ENCODE measurements around the gene HOXB4. TPM values are rescaled to one million over a fixed set of nuclear protein-coding genes. Genes with fewer than 3 reads are reported as not detected.

Gene HOXB4
- polyA plus RNA-seq (2014; cell fraction: cytosol; rRNA removed): not detected in 2 replicates
- polyA plus RNA-seq (2014; cell fraction: nucleus; rRNA removed): not detected in 2 replicates

DNA sequence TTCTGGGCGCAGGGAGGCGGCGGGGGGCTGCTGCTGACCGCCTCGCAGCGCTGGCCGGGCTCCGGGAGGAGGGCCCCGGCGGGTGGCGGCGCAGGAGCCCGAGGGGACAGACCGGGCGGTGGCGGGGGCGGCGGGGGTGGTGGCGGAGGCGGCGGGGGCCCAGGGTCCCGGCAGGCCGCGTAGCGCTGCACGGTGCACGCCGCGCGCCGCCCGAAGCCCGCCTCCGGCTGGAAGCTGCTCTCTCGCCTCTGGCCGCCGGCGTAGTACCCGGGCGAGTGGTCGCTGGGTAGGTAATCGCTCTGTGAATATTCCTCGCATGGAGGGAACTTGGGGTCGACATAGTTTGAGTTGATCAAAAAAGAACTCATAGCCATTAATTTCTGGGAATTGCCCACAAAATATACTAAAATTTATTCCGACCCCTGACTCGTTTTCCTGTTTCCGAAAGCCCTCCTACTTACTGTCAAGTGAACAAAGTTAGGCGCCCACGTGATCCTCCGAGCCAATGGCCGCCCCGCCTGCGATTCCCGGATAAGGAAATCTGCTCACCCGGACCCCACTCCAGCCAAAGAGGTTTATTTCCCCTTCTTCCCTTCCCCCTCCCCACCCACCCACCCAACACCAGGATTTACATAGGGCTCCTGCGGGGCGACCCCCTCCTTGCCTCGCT, at the start of gene HOXB4:
TSS of gene HOXB4 (minus strand) at position 405 of the 670 bp plus-strand sequence. CDS start at position 374, 31 bp downstream.
- DNase-seq (ENCODE audit: low spot score): no peak

DNA sequence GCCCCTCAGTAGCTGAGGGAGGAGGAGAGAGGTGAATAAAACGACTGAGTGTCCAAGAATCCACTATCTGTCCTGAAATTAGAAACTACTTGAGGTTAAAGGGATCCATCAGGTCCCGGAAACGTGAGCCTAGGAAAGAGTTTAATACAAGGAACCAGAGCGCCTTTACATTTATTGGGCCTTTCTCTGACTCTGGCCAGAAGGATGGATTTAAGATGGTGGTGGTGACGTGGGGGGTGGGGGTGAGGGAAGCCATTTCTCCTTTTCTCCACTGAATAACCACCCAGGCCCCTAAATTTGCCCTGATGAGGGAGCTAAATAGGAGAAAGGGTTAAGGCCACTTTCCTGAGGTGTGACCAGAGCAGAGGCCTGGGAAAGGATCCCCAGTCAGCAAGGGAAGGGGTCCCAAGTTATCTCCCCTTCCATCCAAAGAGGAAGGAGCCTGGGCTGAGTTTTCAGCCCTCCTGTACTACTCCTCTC, 49.0 kb upstream of the HOXB4 start:
- DNase-seq (ENCODE audit: low spot score): no peak

DNA sequence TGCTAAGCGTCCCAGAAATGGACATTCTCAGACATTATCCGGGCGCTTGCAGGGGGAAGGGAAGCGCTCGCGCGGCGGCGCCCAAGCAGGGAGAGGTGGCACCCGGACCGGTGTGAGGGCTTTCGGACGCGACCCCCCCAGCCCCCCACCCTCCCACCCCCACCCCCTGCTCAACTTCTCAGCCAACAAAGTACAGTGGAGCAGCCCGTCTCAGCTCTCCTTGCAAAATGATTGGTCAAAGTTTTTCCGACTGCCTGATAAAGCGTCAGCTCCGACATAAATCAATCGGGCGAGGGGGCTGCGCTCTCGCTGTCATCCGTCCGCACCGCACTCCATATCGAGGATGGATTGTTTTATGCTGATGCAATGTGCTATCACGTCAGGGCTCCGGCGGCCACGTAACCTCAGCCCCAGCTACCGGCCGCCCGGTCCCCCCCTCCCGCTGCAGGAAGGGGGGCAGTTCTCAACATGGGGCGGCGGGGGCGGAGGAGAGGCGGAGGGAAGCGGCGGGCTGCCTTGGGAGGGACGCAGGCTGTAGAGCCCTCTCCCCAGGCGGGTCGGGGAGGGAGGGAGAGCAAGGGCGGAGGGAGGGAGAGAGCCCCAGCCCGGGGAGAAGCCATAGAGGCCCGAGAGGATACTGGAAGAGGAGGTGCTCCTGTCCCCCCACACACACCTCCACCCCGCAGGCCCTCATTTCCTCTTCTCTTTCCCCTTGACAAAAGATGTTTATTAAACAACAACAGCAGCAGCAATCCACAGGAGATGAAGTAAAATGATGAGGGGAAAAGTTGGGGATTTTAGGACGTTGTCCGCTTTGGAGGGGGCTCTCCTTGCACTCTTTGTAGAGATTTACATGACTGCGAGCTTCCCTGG, 48.3 kb upstream of the HOXB4 start, which contains the start of gene HOXB9:
TSS of gene HOXB9 (minus strand) at position 114 of the 873 bp plus-strand sequence. CDS start at position 25, 89 bp downstream.
- DNase-seq (ENCODE audit: low spot score): no peak

DNA sequence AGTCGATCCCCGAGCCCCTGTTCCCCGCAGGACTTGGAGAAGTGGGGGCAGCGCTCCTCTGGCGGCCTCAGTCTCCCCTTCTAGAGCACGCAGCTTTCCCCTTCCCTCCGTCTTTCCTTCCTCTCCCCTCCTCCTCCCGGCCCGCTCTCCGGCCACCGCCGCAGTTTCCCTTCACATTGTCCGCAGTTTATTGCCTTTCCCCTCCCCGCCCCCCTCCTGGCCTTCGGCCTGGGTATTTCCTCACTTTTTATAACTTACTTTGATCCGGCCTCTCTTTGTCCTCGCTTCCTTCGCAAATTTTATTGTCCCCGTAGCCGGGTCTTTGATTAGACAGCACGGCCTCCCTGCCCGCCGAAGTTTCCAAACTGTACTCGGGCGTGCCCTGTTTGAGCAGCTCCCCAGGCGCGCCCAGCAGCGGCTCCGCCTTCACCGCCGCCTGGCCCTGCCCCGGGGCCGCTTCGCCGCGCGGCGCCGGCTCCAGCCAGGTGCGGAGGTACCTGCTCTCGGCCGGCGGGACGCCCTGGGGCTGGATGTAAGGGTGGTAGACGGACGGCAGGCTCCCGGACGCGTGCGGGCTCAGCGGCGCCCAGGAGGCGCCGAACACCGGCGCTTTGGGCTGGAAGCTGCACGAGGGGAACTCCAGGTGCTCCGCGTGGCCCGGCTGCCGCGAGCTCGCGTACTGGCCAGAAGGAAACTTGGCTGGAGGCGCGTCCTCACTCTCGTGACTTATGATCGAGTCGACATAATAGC, 47.5 kb upstream of the HOXB4 start:
- no peak for DNase-seq (ENCODE audit: low spot score)

DNA sequence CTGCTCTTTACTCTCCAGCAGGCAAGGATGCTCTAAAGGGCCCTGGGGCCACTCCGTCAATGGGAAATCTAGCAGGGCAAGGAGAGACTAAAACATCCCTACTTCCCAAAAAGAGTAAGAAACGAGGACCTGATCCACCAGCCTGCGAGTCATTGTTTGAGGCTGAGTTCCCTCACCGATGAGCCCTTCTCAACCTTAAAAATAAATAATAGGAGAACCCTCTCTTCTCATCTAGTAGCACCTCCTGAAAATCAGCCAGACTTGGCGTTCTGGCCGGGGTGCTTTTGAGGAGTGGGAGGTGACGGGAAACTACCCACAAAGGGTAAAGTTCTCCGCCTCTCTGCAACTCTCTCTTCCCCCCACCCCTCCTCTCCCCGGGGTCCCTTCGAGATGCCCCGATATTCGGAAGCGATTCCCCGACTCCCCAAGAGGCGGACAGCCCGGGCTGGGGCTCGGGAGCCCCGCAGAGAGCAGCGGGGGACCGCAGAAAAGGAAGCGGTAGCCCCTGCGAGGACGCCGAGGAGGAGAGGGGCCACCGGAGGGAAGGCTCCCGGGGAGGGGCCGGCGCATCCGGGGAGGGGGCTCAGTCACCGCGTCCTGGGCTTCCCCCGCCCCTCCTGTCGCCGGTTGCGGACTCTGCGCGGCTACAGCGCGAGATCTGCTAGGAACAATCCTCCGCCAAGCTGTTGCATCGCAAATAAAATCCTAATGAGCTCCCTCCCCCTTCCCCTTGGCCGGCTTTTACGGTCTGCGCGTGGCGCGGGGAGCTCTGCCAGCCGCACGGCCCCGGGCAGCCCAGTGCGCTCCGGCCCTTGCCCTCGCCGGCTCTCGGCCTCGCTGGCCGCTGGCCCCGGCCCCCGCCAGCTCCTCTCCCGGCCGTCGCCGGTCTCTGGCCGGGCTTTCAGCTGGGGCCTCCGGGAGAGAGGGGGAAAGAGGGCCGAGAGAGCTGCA, 46.7 kb upstream of the HOXB4 start:
- no peak for DNase-seq (ENCODE audit: low spot score)

DNA sequence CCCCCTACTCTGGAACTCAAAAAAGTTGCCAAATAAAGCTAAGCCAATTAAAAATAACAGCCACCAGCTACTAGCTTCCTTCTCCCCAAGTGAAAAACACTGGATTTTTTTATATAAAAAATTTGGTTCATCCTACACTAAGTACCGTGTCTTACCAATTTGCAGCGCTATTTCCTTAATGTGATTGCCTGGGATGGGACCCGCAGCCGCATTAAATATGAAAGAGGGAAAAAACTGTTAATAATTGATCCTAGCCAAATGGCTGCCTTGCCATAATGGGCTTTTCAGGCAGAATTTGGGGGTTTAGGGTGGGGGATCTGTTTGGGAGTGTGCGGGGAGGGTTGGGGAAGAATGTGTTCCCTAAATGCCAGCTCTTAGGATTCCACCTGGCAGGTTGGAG, 46.0 kb upstream of the HOXB4 start:
- no peak for DNase-seq (ENCODE audit: low spot score)

DNA sequence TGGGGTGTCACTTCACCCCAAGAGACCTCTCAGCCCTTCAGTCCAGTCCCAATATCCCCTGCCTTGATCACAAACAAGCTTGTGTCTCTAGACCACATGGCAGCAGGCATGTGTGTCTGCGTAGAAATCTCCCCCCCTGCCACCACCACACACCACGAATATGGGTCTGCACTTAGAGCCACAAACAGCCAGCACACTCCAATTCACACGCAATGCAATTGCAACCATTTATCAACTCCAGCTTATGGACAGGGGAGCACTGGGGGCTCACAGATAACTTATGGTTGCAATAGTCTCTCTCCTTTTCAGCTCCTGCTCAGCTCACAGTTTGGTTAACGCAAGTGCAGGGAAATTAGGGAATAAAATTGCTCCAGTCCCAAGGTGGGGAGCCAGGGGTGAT, 45.4 kb upstream of the HOXB4 start:
- no peak for DNase-seq (ENCODE audit: low spot score)

DNA sequence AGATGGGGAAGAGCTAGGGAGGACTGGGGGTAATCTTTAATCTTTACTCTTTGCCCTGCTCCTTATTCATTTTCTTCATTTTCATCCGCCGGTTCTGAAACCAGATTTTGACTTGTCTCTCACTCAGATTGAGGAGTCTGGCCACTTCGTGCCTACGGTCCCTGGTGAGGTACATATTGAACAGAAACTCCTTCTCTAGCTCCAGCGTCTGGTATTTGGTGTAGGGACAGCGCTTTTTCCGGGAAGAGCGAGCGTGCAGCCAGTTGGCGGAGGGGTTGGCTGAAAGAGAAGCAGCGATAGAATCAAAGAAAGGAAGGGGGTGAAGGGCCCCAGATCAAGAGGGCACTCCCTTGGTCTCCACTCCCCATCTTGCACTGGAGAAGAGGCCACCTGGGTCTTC, 44.7 kb upstream of the HOXB4 start:
- DNase-seq (ENCODE audit: low spot score): no peak

DNA sequence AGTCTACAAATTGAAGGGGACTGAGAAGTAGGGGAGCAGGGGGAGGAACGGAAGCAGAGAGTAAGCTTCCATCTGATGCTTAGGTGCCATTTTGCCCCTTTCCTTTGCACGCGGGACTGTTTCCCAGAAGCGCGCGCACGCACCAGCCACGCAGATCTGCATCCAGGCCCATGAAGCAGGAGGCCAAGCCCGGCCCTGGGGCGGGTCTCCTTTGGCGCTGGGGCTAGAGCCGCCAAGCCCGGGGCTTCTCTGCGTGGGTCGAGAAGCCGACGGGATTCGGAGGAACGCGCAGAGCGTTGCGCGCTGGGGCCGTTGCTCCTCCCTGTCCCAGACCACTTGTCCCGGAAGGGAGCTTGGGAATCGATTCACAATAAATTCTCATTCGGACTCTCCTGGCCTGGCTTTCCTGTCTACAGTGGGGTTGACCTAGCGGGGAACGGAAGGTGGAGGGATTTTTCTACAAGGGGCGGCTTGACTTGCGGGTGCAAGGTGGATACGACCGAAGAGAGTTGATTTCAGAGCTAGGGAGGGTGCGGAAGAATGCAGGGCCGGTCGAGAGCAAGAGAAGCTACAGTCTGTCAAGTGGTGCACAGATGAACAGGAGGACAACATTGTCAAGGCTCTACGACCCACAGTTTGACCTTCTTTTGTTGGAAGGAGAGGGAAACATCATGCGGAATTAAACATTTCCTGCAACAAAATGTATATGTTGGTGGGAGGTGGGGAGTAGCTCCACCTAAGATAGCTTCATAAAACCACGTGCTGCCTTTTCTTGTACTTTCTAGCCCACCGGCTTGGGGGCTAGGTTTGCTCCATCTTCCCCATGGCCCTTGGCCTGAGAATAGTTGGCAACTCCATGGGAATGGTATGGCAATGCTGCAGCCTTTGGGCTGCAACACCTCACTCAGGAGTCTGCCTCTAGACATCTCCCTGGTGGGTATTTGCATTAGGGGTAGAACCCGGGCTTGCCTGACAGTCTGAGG, 43.6 kb upstream of the HOXB4 start:
- no peak for DNase-seq (ENCODE audit: low spot score)

DNA sequence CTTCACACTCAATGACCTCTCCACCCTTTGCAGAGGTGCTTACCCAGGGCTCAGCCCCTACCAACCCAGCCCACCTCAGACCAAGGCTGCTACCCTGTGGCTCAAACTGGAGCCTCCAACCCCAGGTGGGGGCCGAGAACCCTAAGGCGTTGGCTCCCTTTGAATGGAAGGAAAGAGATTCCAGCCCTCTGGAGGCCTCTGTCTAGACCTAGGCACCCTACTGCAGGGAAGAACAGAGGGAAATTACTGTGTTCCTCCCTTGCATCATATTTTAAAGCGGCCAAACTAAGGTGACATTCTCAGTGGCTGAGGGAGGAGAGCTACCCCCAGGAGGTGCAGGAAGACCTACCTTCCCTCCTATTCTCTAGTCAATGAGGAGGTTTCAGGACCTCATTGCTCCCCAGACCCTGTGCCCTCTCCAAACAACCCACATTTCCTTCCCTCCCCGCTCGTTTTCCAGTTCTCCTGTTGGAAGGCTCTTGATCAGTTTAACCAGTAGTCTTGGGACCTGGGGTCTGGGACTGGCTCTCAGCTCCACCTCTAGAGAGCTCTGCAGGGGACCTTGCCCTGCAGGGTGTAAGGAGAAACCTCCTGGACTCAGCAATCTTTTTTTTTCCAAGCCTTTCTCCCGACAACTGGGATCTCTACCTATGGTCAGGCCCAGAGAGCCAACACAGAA, 42.5 kb upstream of the HOXB4 start:
- no peak for DNase-seq (ENCODE audit: low spot score)

DNA sequence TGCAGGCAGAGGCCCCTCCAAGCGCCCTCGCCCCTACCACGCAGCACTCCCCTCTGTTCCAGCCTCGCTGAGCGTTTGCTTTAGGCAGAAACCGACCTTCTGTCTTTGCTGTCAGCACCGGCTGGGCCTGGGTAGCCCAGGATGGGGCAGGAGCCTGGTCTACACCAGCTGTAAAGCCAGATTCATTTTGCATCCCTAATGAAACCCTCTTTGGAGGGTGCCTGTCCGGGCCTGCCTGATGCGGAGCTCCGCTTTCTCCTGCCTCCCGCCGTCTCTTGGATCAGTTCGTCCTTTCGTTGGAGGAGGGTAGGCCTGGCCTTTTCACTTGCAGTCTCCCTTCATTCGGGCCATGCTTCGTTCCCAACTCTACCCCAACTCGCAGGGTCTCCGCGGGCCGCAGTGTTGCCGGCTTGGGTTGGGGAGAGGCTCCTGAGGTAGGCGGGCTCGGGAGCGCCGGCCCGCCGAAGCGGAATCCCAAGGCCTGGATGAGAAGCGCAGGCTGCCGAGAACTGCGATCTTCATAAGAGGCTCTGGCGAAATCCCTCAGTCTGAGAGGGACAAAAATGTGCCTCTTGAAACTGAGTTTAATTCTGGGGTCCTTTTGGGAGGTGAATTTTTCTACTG, 41.8 kb upstream of the HOXB4 start:
- no peak for DNase-seq (ENCODE audit: low spot score)

DNA sequence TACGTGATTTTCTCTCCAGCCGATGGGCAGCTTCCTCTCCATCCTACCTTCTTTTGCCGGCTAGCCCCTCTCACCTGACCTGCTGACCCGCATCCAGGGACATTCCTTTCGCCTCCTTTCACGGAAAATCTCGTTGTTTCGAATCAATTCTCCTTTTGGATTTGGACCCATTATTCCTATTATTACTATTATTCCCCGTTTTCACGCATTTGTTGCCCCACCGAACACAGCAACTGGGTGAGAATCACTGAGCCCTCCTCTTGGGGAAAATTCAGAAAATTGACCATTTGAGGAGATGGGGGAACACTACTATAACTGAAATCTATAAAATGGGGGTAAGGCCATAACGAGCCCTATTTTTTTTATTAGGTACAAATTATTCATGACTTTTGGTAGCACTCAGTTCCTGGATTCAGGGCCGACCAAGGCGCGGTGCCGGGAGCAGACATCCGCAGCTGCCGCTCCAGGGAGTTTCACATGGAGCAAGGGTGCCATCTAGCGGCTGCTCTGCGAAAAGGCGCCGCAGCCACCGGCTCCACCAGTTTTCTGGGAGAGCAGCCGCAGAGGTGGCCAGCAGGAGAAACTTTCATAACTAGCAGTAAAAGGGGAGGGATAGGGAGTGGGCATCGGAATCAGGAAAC, 40.2 kb upstream of the HOXB4 start:
- DNase-seq (ENCODE audit: low spot score): peak; percentile 73

DNA sequence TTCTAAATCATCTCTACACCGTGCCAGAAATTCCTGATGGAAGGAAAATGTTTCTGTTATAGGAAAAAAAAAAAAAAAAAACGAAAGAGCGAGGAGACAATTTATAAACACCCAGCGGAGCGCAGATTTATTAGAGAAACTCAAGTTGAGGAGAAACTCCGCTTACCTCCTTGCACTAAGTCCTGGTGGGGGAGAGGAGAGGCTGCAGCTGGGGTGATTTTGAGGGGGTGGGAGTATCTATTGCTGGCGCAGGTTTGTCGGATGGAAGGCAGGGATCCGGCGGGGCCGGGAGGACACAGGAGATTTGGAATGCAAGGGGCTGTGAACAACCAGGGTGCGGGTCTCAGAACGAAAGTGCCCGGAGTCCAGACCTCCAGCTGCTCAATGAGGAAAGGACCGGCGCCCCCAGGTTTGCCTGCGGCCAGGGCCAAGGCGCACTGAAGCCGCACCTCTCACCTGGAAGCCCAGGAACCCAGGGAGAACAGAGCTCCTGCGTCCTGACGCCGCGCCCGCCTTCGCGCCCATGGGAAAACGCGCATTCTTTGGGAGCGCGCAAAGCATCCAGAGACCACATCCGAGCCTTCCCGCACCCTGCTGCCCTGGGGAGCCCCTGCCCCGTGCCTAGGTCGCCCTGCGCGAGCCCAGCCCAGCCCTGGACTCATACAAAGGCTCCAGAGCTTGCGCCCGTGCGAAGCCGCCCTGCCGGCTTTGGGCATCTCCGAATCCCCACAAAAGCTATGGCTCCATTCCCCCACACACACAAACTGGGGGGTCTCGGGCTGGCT, 39.5 kb upstream of the HOXB4 start:
- DNase-seq (ENCODE audit: low spot score): no peak

DNA sequence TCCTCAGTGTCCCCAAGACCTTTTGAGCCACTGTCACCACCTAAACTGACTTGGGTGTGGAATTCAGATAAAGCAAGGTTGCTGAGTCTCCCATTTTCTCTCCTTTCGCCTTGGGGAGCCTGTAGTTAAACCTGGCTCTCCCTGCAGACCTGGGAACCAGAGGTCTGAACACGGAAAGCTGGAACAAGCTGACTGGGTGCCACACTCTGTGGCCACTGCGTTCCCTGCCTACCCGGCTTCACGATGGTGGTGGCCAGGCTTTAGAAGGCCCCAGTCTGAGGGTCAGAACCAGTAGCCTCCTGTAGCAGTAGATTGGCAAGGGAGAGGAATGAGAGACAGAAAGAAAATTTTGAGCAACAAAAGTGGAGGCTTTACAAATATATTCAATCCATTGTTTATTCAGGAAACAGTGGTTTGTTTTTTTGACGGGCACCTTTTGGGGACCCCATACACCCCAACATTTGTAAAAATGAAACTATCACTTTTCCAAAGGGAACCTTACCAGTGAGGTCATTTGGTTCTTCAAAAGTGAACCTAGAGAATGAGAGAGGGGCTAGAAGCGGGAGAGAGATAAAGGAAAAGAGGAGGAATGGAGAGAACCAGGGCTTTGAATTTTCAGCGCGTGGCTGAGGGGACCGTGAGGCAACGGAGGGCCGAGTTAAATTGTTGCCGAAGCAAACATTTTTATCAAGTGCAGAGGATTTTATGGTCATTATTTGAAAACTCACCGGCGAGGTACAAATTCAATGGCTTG, 38.7 kb upstream of the HOXB4 start:
- DNase-seq (ENCODE audit: low spot score): no peak

DNA sequence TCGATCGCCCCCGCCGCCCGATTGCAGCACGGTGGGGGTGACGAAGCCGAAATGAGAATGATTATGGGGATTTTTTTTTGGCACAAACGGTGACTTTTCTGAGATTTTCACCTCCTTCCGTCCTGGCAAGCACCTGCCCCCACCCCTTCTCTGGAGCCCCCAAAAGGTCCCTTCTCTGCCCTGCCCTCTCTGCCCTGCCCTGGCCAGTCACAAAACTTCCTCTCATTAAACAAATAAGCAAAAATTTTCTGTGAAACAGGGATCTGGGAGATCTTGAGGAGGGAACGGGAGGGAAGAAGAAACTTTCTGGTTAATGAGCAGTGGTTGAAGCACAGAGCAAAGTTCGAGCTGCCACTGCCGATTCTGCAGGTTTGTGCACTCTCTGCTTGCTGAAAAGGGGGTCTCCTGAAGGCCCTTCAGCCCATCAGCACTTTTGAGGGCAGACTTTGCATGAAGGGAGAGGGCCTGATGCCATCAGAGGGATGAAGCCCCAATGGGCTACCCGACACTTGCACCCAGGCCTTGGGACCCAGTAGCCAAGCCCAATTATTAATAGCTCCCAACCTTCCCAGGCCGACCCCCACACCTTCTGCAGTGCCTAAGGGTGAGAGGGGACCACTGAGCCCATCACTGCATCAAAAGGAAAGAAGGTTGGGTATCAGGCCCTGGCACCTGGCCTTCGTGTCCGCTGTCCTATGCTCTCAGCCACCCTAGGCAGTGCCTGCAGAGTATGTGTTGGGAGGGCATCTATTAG, 38.0 kb upstream of the HOXB4 start:
- DNase-seq (ENCODE audit: low spot score): no peak

Measured in SK-N-DZ (cell line).